Fibroblast of lung (primary cell): Measurements from ENCODE around the gene CADPS.

Experiments
- EZH2 ChIP-seq: IDR thresholded peaks from 2 replicates; pipeline ENCODE4 v1.5.1; 2012; ENCODE audit warnings: low read length, control low read depth, mild to moderate bottlenecking; ENCODE audit errors: missing control alignments
- TF ChIP-seq, protein P1 (sequence below), 2 donors: IDR thresholded peaks in 1 of 2; conservative IDR thresholded peaks in 1 of 2; 1 replicate in 1 of 2; 2 replicates in 1 of 2; pipeline ENCODE4 v1.5.1; 2011 to 2012; ENCODE audit warnings: low read length in 2 of 2, control low read depth in 1 of 2, inconsistent platforms in 1 of 2, low read depth in 1 of 2, mild to moderate bottlenecking in 1 of 2

DNA sequence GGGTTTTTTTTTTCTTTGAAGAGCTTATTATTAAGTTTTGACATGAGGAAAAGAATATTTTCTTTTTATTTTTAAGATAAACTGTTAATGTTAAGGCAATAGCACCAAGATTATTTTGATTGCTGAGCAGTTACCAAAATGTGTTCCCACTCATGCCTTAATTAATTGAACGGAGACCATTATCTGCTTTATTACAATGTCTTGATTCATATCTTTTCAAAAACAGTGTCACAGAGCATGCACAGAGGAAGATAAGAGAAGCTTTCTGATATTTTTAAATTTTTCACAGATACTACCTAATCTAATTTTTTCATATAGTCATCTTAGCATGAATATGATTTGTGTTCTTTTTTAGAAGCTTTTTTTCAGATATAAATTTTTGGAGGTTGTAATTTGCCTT lies 395.2 kb downstream of the CADPS start:
- TF ChIP-seq, protein P1, sequence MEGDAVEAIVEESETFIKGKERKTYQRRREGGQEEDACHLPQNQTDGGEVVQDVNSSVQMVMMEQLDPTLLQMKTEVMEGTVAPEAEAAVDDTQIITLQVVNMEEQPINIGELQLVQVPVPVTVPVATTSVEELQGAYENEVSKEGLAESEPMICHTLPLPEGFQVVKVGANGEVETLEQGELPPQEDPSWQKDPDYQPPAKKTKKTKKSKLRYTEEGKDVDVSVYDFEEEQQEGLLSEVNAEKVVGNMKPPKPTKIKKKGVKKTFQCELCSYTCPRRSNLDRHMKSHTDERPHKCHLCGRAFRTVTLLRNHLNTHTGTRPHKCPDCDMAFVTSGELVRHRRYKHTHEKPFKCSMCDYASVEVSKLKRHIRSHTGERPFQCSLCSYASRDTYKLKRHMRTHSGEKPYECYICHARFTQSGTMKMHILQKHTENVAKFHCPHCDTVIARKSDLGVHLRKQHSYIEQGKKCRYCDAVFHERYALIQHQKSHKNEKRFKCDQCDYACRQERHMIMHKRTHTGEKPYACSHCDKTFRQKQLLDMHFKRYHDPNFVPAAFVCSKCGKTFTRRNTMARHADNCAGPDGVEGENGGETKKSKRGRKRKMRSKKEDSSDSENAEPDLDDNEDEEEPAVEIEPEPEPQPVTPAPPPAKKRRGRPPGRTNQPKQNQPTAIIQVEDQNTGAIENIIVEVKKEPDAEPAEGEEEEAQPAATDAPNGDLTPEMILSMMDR (conservative IDR thresholded peaks at IDR 0.05 in 1 of 2, IDR thresholded peaks at IDR 0.05 in 1 of 2; ENCODE audit: low read depth in 1 of 2, low read length in 2 of 2) = no peak
- no peak for TF ChIP-seq EZH2
